Measurements from ENCODE around the gene NCBP1.

DNA sequence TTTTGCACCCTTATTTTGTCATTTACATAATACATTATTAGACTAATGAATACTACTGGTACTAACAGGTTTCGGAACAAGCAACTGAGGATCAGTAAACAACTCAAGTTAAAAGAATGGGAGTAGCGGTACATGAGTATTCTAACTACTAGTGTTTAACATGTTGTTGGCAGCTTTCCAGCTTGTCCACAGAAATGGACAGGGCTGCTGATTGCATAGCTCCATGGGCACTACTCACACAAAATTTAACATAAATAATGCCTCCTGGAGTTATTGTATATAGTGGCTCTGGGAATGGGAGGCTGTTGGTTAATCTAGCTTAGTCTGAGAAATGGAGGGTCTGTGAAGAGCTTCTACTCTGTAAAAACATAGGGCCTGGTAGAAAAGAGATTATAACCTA lies 6.7 kb downstream of the NCBP1 start:
- TF ChIP-seq KDM5A (IDR thresholded peaks at IDR 0.05) (no peak), SMC3 (IDR thresholded peaks at IDR 0.05) (no peak), PHF8 (IDR thresholded peaks at IDR 0.05; ENCODE audit: borderline replicate concordance, low read depth) (no peak), ESRRA (IDR thresholded peaks at IDR 0.05; ENCODE audit: borderline replicate concordance, low read length) (no peak), EP300 (IDR thresholded peaks at IDR 0.05) (no peak), POLR2A (IDR thresholded peaks at IDR 0.05; ENCODE audit: low read length) (no peak), HOXB13 (CRISPR knock-in tag; IDR thresholded peaks at IDR 0.05; ENCODE audit: low read depth) (no peak), HDAC2 (IDR thresholded peaks at IDR 0.05) (no peak), RCOR1 (IDR thresholded peaks at IDR 0.05; ENCODE audit: low read depth, low read length) (no peak), HMGXB4 (CRISPR knock-in tag; IDR thresholded peaks at IDR 0.05; ENCODE audit: borderline replicate concordance) (no peak), REST (IDR thresholded peaks at IDR 0.05) (no peak)
- TF ChIP-seq, protein P1, sequence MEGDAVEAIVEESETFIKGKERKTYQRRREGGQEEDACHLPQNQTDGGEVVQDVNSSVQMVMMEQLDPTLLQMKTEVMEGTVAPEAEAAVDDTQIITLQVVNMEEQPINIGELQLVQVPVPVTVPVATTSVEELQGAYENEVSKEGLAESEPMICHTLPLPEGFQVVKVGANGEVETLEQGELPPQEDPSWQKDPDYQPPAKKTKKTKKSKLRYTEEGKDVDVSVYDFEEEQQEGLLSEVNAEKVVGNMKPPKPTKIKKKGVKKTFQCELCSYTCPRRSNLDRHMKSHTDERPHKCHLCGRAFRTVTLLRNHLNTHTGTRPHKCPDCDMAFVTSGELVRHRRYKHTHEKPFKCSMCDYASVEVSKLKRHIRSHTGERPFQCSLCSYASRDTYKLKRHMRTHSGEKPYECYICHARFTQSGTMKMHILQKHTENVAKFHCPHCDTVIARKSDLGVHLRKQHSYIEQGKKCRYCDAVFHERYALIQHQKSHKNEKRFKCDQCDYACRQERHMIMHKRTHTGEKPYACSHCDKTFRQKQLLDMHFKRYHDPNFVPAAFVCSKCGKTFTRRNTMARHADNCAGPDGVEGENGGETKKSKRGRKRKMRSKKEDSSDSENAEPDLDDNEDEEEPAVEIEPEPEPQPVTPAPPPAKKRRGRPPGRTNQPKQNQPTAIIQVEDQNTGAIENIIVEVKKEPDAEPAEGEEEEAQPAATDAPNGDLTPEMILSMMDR (IDR thresholded peaks at IDR 0.05), result no peak
- TF ChIP-seq, protein P2, sequence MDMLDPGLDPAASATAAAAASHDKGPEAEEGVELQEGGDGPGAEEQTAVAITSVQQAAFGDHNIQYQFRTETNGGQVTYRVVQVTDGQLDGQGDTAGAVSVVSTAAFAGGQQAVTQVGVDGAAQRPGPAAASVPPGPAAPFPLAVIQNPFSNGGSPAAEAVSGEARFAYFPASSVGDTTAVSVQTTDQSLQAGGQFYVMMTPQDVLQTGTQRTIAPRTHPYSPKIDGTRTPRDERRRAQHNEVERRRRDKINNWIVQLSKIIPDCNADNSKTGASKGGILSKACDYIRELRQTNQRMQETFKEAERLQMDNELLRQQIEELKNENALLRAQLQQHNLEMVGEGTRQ (IDR thresholded peaks at IDR 0.05), result no peak

Data from A549 (cell line).